ENCODE results near the gene POT1.

The POT1 gene

DNA sequence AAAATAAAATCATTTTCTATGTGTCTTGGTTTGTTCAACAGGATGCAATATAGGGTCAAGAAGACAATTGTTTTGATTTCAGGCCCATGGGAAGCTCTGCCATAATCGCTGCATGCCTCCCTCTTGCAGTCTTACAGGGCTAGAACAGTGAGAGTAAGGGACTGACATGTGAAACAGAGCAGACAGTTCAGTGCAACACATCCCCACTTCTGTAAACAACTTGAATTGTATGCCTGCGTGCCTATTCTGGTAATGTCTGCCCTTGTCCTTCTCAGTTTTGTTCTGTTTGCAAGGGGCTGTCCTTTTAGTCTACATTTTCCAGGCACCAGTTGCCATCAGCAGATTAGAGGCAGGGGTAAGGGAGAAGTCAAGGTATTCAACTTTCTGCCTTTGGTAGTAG is 129.2 kb downstream of the POT1 start:
- no peak for DNase-seq

GRCh38 chr7:124799448-124799847 is 130.2 kb downstream of the POT1 start:
- DNase-seq = no peak

GRCh38 chr7:124796771-124797170 is 132.9 kb downstream of the POT1 start:
- DNase-seq = no peak

- no peak for DNase-seq
Observed at GRCh38 chr7:124792696-124793095, 136.9 kb downstream of the POT1 start.

- peak; percentile 2 for DNase-seq
Observed at GRCh38 chr7:124792002-124792401, 137.6 kb downstream of the POT1 start.

GRCh38 chr7:124791426-124791825 is 138.2 kb downstream of the POT1 start:
- no peak for DNase-seq

DNA sequence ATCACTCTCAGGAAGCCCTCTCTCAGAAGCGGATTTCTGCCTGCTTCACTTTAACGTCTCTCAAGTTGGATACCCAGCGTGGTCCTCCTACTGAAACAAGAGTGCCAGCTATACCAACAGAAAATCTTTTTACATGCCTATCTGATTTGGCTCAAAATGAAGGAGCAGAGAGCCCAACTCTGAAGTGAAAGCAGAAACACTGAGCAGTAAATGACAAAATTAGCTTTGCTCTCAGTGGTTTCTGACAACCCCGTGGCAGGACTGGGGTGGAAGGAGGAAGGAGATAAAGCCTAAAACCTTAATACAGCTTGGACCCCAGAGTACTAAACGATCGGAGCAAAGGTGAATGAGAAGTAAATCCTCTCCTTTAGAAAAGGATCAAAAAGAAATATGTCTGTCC is 139.0 kb downstream of the POT1 start:
- no peak for DNase-seq

GRCh38 chr7:124785994-124786393 is 143.6 kb downstream of the POT1 start:
- DNase-seq = no peak

DNA sequence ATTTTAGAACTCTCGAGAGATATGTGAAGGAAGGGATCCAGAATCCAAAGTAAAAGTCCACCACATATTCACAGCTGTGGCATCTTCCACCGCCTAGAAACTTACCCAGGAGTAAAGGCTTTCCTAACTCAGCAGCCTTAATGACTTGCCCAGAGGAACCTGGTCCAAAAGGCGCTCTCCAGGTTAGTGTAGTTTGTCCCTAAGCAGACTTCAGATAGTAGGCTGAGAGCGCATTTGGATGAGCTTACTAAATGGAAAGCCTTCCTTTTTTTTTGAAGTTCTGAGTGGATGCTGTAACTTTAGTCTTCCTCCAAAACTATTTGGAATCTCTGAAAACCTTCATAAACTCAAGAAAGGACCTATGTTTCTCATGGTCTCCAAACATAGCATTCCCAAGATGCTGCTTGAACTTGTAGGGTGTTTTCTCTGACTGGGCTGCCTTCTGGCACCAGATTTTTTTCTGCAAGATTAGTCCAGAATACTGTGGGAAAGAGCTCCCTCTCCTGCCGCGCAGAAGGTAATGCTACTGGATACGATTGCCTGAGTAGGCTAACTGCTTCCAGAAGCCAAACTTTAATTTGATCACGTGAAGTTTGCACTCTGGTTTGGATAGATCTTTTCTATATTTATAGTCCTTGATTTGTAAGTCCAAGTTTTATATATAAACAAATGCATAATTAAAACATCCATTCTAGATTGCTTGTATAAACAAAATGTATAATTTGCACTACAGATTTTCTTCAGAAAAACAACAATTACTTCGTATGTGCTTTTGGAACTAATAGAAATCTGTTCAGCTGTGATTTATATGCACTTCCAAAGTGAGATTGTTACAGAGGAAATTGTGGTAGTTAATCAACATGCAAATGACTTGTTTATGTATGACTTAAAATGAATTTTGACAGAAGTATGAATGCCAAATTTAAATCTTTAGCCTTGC is 144.5 kb downstream of the POT1 start:
- DNase-seq = peak; percentile 57

DNA sequence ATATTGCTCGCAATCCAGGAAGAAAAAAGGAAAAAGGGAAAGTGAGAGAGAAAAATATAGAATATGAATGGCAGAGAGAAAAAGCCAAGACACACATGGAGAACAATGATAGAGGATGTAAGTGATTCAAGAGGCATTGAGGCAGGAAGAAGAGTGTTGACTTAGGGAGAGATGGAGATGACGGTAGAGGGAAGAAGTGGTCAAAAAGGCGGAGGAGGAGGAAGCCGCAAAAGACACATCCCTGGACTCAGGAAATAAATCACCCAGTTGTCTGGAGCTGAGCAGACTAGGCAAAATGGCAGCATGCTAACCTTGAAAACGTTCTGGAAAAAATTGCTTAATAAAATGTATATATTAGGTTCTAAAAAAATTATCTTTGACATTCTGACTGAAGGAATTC is 146.4 kb downstream of the POT1 start:
- no peak for DNase-seq

- no peak for DNase-seq
Observed at GRCh38 chr7:124781907-124782734, 147.5 kb downstream of the POT1 start.

- DNase-seq = no peak
Observed at GRCh38 chr7:124781418-124781817, 148.2 kb downstream of the POT1 start.

GRCh38 chr7:124780608-124781007 is 149.0 kb downstream of the POT1 start:
- no peak for DNase-seq

DNA sequence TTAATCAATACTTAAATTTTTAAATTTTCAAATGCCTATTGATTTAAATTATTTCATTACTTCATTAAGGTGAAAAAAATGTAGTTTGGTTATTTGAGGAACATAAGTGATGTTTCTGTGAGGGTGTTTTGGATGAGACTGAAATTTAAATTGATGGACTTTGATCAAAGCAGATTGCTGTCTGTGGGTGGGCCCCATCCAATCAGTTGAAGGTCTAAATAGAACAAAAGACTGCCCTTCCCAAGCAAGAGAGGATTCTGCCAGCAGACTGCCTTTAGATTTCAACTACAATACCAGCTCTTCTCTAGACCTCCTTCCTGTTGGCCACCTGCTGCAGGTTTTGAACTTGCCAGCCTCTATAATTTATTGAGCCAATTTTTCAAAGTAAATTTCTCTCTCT is 149.6 kb downstream of the POT1 start:
- no peak for DNase-seq

DNA sequence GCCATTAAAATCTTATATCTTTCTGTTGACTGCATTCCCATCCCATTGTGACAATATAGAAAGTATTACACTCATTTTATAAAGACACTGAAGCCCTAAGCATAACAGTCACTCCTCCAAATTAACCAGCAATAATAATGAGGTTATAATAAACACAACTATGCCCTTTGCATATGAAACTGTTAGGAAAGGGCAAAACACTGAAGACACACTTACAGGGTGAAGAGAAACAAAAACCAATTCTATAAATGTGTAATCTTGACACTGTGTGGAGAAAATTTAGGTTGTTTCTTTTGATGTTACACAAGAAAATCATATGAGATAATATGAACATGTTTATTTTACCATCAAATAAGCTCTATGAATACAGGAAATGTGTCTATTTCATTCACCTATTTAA is 150.0 kb downstream of the POT1 start:
- DNase-seq = no peak

DNA sequence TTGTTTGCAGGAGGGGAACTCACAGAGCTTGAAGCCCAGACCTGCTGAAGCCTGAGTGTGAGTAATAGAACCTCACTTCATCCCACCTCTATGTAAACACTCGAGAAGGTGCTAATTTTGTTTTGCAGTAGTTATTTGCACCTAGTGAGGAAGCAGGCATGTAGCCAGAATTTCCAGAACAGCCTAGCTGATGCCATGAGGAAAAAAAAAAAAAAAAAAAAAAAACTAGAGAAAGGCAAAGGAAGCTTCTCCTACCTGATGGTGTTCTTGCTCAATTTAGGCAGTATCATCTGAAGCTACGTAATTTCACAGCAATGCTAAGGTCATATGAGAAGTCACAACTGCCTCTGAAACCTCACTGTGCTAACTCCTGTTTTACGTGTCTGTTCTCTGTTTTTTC is 150.4 kb downstream of the POT1 start:
- DNase-seq = no peak

DNA sequence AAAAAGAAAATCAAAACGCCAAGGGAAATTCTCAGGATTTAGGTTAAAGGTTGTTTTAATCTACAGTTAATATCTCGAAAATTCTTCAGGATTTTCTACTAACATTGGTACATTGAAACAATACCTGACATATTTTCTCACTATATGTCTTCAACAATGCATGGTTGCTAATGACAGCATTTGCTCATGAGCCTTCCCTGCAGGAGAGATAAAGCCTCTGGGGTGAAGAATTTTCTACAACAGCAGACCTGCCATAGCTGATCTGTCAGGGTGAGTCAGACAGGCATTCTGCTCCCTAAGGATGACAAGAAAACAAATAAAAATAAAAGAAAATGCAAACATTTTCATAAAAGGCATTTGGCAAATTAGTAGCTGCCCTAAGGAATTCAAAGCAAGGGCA is 152.4 kb downstream of the POT1 start:
- no peak for DNase-seq

DNA sequence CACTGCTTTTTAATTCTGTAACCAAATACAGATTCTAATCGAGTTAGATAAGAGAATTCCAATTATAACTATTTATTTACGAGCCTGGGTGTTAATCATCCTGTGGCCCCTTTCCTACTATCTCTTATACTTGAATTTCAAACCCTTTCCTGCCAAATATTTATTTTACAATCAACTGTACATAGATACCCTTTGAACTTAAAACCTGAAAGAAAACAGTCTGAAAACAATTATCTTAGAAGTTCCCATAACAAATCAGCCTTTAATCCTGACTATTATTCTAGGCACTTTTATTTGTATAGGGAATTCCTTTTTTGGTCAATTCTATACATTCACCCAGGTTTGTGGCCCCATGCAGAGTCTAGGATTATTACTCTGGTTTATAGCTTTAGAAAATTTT is 153.5 kb downstream of the POT1 start:
- DNase-seq = no peak

DNA sequence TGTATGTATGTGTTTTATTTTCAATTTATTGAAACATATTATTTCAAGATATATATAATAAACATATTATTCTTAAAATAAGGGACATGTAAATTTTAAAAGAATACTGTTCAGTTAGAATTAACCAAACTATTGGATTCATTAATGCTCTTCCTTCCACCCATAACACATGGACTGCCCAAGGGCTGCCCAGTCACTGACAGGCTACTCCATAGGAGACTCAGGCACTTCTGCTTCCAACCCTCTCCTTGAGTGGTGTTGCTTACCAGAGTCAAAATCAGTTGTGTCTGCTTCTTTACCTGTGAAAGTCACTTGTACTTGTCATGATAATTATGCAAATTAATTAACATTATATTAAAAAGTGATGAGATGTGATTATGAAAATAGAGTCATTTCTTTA is 154.2 kb downstream of the POT1 start:
- DNase-seq = no peak

DNA sequence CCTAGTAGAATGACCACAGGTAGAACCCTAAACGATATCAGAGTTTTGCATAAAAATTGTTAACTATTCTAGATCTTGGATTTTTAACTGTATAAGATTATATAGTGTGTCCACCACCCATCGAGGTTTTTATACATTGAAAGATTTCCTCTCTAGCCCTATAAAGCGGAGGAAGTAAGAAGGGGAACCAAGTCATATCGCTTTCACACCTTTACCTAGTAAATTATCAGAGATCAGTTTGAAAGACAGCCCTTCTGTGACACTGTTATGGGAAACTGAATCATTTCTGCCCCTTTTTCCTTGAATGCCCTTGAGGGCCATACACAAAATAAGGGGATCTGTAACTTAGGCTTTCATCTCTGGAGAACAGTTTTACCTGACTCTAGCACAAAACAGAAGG is 155.7 kb downstream of the POT1 start:
- no peak for DNase-seq

GRCh38 chr7:124773339-124773738 is 156.3 kb downstream of the POT1 start:
- no peak for DNase-seq
